ENCODE results near the gene ROBO1. TPM values are rescaled to one million over a fixed set of nuclear protein-coding genes. Genes with fewer than 3 reads are reported as not detected.

The ROBO1 gene
- total RNA-seq, 1 donor from 2014 or later = 13.4 TPM

DNA sequence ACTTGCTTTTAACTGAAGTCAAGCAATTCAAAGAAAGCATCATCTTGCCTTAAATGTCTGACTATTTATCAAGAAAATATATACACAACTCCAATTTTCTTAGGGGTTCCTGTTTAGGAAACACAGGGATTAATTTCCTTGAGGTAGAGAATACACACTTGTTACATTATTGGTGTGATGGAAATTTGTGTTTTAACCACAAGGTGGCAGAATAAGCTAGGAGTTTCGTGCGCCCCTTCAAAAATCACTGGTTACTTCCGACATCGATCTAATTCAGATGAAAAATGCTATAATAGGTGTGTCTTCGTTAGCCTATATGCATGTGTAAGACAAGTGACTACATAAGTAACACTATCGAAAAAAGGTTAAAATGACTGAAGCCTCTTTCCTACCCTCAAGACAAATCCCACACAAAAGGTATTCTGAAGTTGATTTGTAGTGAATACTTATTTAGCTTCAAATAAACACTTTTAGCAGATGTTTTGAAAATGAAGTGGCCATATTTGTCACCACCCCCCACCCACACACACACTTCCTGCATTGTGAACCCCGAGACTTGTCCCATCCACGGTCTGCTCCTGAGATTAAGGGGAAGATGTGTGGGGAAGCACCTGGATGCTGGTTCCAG lies 246.5 kb downstream of the ROBO1 start:
- Histone ChIP-seq H3K4me1 (no peaks in the 10 kb centered on the region), H3K9me3 (no peaks in the 10 kb centered on the region), H3K4me3 (no peak overlapping the region), H3K27ac (no peak overlapping the region), H3K27me3 (no peaks in the 10 kb centered on the region), H3K36me3 (no peaks in the 10 kb centered on the region)
- TF ChIP-seq, protein P1, sequence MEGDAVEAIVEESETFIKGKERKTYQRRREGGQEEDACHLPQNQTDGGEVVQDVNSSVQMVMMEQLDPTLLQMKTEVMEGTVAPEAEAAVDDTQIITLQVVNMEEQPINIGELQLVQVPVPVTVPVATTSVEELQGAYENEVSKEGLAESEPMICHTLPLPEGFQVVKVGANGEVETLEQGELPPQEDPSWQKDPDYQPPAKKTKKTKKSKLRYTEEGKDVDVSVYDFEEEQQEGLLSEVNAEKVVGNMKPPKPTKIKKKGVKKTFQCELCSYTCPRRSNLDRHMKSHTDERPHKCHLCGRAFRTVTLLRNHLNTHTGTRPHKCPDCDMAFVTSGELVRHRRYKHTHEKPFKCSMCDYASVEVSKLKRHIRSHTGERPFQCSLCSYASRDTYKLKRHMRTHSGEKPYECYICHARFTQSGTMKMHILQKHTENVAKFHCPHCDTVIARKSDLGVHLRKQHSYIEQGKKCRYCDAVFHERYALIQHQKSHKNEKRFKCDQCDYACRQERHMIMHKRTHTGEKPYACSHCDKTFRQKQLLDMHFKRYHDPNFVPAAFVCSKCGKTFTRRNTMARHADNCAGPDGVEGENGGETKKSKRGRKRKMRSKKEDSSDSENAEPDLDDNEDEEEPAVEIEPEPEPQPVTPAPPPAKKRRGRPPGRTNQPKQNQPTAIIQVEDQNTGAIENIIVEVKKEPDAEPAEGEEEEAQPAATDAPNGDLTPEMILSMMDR (IDR thresholded peaks at IDR 0.05) = peak in 2 of 3 experiments; percentile 49 to 50
- DNase-seq (ENCODE audit: low spot score in 2 of 2) = no peak
- intact Hi-C loops (cut with DNase I) = no loop called here

DNA sequence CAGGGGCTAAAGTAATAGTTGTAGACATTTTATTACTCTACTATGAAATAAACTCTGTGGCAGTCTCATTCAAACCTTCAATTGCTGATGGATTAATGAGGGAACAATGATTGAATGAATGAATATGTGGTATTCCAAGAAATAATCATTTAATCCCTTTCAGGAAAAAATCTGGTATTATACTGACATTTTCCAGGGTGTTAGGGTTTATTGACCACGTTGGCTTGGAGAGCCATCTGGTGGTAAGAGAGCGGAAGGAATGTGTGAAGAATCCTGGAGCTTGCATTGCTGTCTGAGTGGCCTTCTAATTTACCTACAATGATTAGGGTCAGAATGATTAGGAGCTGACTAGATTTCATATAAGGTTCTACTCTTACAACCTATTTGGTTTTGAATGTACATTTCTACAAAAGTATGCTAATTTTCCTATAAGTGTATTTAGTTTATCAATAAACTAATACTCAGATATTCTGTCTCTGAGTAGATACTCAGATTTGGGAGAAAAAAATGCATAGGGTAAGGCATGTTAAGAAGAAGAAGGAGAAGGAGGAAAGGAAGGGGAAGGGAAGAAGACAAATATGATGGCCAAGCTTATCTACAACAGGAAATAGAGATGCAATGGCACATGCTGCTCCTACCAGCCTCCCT lies 249.9 kb downstream of the ROBO1 start:
- intact Hi-C loops (cut with DNase I) = no loop called here
- TF ChIP-seq, protein P1 (IDR thresholded peaks at IDR 0.05) = no peak
- Histone ChIP-seq H3K4me3 (no peak overlapping the region), H3K9me3 (no peaks in the 10 kb centered on the region), H3K27me3 (no peaks in the 10 kb centered on the region), H3K27ac (no peak overlapping the region), H3K4me1 (peaks cover 0 to 2% of the 10 kb centered on the region in 2 donors), H3K36me3 (no peaks in the 10 kb centered on the region)
- no peak for DNase-seq (ENCODE audit: low spot score in 2 of 2)

DNA sequence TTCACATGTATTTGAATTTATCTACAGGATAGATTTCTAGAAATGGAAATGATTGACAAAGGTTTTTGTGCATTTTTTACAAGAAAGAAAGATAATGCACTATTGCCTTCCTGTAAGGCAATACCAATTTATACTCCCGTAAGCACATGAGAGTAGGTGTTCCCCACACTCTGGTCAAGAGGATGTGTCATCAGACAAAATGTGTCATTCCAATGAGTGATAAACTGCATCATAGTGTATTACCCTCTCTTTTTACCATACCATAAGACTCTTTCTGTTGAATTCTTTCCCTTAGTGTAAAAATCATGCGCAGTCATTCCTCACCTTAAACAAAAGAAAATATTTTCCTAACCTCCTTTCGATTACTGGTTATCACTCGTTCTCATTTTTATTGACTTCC lies 251.0 kb downstream of the ROBO1 start:
- TF ChIP-seq, protein P1 (IDR thresholded peaks at IDR 0.05) = no peak
- no peak overlapping the region for H3K27ac ChIP-seq
- no peak for DNase-seq (ENCODE audit: low spot score in 2 of 2)
- H3K27me3 ChIP-seq = no peaks in the 10 kb centered on the region
- H3K36me3 ChIP-seq = no peaks in the 10 kb centered on the region
- H3K4me3 ChIP-seq = no peak overlapping the region
- peaks cover 0 to 2% of the 10 kb centered on the region in 2 donors for H3K4me1 ChIP-seq
- no peaks in the 10 kb centered on the region for H3K9me3 ChIP-seq
- intact Hi-C loops (cut with DNase I) = no loop called here

DNA sequence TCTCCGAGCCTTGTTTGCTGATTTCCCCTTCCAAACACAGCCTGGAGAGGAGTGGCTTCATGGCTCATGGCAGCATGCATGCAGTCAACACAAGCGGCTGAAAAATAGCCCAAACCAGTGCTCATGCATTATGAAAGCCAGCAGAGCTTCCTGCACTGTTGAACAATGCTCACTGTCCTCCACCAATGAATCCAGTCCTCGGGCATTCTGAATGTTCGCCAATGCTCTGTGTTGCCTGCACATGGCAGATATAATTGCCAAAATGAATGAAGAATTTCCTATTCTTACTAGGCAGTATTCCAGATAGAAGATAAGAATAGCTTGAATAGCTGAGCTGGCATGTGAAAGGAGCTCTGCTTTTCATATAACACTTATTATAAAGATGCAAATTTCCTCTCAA lies 252.7 kb downstream of the ROBO1 start:
- no peak overlapping the region for H3K4me3 ChIP-seq
- intact Hi-C loops (cut with DNase I) = no loop called here
- H3K36me3 ChIP-seq = no peaks in the 10 kb centered on the region
- peaks cover 0 to 2% of the 10 kb centered on the region in 2 donors for H3K4me1 ChIP-seq
- H3K27me3 ChIP-seq = no peaks in the 10 kb centered on the region
- no peak for DNase-seq (ENCODE audit: low spot score in 2 of 2)
- TF ChIP-seq, protein P1 (IDR thresholded peaks at IDR 0.05) = no peak
- H3K9me3 ChIP-seq = no peaks in the 10 kb centered on the region
- H3K27ac ChIP-seq = no peak overlapping the region

DNA sequence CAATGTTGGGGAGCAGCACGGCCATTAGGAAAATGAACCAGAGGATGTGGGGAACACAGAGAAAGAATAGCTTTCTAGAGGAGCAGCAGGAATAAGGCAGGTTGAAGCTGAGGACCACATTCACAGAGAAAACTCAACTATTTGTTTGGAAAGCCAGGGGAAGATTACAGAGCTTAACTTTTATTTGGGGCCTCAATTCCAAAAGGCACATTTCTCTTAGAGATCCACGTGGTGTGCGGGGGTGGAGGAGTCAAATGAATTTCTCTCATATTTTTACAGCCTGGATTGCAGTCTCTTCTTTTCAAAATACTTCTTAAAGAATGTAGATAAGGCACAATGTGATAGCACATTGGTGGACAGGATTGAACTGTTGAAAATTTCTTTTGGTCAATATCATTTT lies 253.7 kb downstream of the ROBO1 start:
- intact Hi-C loops (cut with DNase I) = no loop called here
- no peak for DNase-seq (ENCODE audit: low spot score in 2 of 2)
- no peak overlapping the region for H3K27ac ChIP-seq
- no peaks in the 10 kb centered on the region for H3K27me3 ChIP-seq
- H3K9me3 ChIP-seq = no peaks in the 10 kb centered on the region
- TF ChIP-seq, protein P1 (IDR thresholded peaks at IDR 0.05) = no peak
- H3K36me3 ChIP-seq = no peaks in the 10 kb centered on the region
- no peak overlapping the region for H3K4me3 ChIP-seq
- peaks cover 0 to 2% of the 10 kb centered on the region in 2 donors for H3K4me1 ChIP-seq

All from ascending aorta (tissue), 2 donors.